OCI-LY7 (cell line): ENCODE data around the gene CCDC85B. TPM values are rescaled to one million over a fixed set of nuclear protein-coding genes. Genes with fewer than 3 reads are reported as not detected.

Experiments used
- BruUV-seq: library from RNA; stranded (reverse); fragments of 400-500 nt; replicated peaks from 2 replicates; lab custom pipeline; 2021; lab: Mats Ljungman, UMichigan
- CTCF ChIA-PET: fragments of 300-600 bp; sonication (Branson Sonifier 250); formaldehyde crosslinking; loops from one replicate; lab custom pipeline; 2022; ENCODE audit warnings: antibody characterized with exemption; ENCODE audit not compliant: unreplicated experiment; lab: Charles Lee
- POLR2A ChIA-PET: fragments of 300-600 bp; sonication (Branson Sonifier 250); formaldehyde crosslinking; loops from one replicate; lab custom pipeline; 2022; ENCODE audit warnings: antibody characterized with exemption; lab: Charles Lee
- DNase-seq: peaks from one replicate; pipeline ENCODE4 v3.0.0-alpha.2; 2015; ENCODE audit warnings: low spot score
- H2AFZ ChIP-seq: fragments of 200-600 bp; sonication (generic), shearing (Covaris generic); 2 replicates; pipeline ENCODE4 v1.6.1; 2014; ENCODE audit warnings: mild to moderate bottlenecking, antibody characterized with exemption, low read length, moderate library complexity
- H3K27ac ChIP-seq: fragments of 200-600 bp; sonication (generic); 2 replicates; pipeline ENCODE4 v1.5.1; 2014; ENCODE audit warnings: mixed run types, low read depth, mild to moderate bottlenecking, moderate library complexity, low read length, inconsistent platforms; ENCODE audit not compliant: poor library complexity, severe bottlenecking
- H3K36me3 ChIP-seq: fragments of 200-600 bp; sonication (generic); 2 replicates; pipeline ENCODE4 v1.6.1; 2014; ENCODE audit warnings: mild to moderate bottlenecking, antibody characterized with exemption, low read length, moderate library complexity, mixed read lengths; ENCODE audit not compliant: insufficient read depth
- H3K4me1 ChIP-seq: fragments of 200-600 bp; sonication (generic); 2 replicates; pipeline ENCODE4 v1.5.1; 2014; ENCODE audit warnings: mild to moderate bottlenecking, low read length; ENCODE audit not compliant: insufficient read depth, poor library complexity, severe bottlenecking
- H3K4me2 ChIP-seq: fragments of 200-600 bp; sonication (generic); 2 replicates; pipeline ENCODE4 v1.6.1; 2014; ENCODE audit warnings: mild to moderate bottlenecking, low read length
- H3K4me3 ChIP-seq: fragments of 200-600 bp; sonication (generic); 2 replicates; pipeline ENCODE4 v1.5.1; 2014; ENCODE audit warnings: mild to moderate bottlenecking, low read depth, low read length; ENCODE audit not compliant: poor library complexity, severe bottlenecking
- H3K79me2 ChIP-seq: fragments of 200-600 bp; sonication (generic); 2 replicates; pipeline ENCODE4 v1.6.1; 2016; ENCODE audit warnings: low read depth, mild to moderate bottlenecking, low read length, moderate library complexity, mixed read lengths; ENCODE audit not compliant: insufficient read depth
- H3K9me2 ChIP-seq: fragments of 200-600 bp; sonication (generic); 2 replicates; pipeline ENCODE4 v1.6.1; 2016; ENCODE audit warnings: mild to moderate bottlenecking, low read length, mixed read lengths; ENCODE audit not compliant: insufficient read depth
- H3K9me3 ChIP-seq: fragments of 200-600 bp; sonication (generic); 2 replicates; pipeline ENCODE4 v1.6.1; 2014; ENCODE audit warnings: mild to moderate bottlenecking, mixed run types, low read length, mixed read lengths
- H4K20me1 ChIP-seq: fragments of 200-600 bp; sonication (generic); 2 replicates; pipeline ENCODE4 v1.6.1; 2014; ENCODE audit warnings: mild to moderate bottlenecking, antibody characterized with exemption, low read length, moderate library complexity, mixed read lengths; ENCODE audit not compliant: insufficient read depth
- CTCF ChIP-seq: fragments of 200-600 bp; sonication (generic); conservative IDR thresholded peaks from 2 replicates; pipeline ENCODE4 v1.5.1; 2014; ENCODE audit warnings: mild to moderate bottlenecking, antibody characterized with exemption, low read length, moderate library complexity, mixed read lengths
- EZH2phosphoT487 ChIP-seq: fragments of 200-600 bp; sonication (generic); IDR thresholded peaks from 2 replicates; pipeline ENCODE4 v1.6.1; 2018; ENCODE audit warnings: low read depth, borderline replicate concordance, mild to moderate bottlenecking, mixed run types, antibody characterized with exemption, low read length, moderate library complexity, mixed read lengths
- intact Hi-C: fragments of 100-400 bp; cut with micrococcal nuclease; formaldehyde crosslinking; loops from one replicate; pipeline ENCODE4 v1.10.0; 2022; ENCODE audit not compliant: unreplicated experiment
- total RNA-seq, 2 experiments: library from RNA; depleted of rRNA in 1 of 2; stranded (reverse); fragments of >200 nt in 1 of 2; shearing (Covaris generic) in 1 of 2; gene quantifications; 2 replicates each; pipeline ENCODE4 v1.2.3, GENCODE V29; 2014 to 2022

Gene CCDC85B
- total RNA-seq, 2 experiments from 2014 or later, result 64.1 to 76.7 TPM

- ChIA-PET POLR2A (interaction anchor here (0.6 kb wide), 1 partner anchor 68 kb away, joined by 3 read pairs; no protein-coding TSS in a partner anchor), CTCF (no interaction called here)
- peak within 1 kb of the TSS; percentile 94 for H3K4me2 ChIP-seq
- H2AFZ ChIP-seq, result peak within 1 kb of the TSS; percentile 33
- H3K36me3 ChIP-seq, result peaks cover 8% of the 10 kb centered on the region; the same call in 1 of the 2 replicates
- H3K9me3 ChIP-seq, result no peaks in the 10 kb centered on the region
- TSS peak; percentile 63 for BruUV-seq
- H3K27ac ChIP-seq, result peak within 1 kb of the TSS; percentile 54
- peak within 1 kb of the TSS; percentile 85 for H3K4me3 ChIP-seq
- H3K79me2 ChIP-seq, result peaks cover 11% of the 10 kb centered on the region; the same call in 1 of the 2 replicates
- H4K20me1 ChIP-seq, result no peaks in the 10 kb centered on the region
- peaks cover 22% of the 10 kb centered on the region for H3K4me1 ChIP-seq
- DNase-seq, result no peak
- H3K9me2 ChIP-seq, result no peaks in the 10 kb centered on the region
- intact Hi-C loops, result loop anchor here (1.0 to 2.0 kb wide), 4 partner anchors 18 to 84 kb away; partner anchors contain the start of genes BANF1, CCDC85B, CFL1 and EIF1AD
- TF ChIP-seq CTCF (no peak), EZH2phosphoT487 (no peak)
Measured at GRCh38 chr11:65918211-65919140, 28.0 kb downstream of the CCDC85B start, which contains the start of gene C11orf68. TSS of gene C11orf68 (minus strand) at chr11:65919062. CDS start at chr11:65919031, 31 bp downstream.

GRCh38 chr11:65919141-65919572 is 28.7 kb downstream of the CCDC85B start, which contains the start of gene DRAP1:
TSS of gene DRAP1 (plus strand) at chr11:65919426. CDS start at chr11:65919502, 76 bp downstream.
- peak; percentile 99 for DNase-seq
- Histone ChIP-seq H3K4me2 (peak within 1 kb of the TSS; percentile 94), H3K9me2 (no peaks in the 10 kb centered on the region), H3K27ac (peak within 1 kb of the TSS; percentile 54), H4K20me1 (no peaks in the 10 kb centered on the region), H3K9me3 (no peaks in the 10 kb centered on the region), H3K4me3 (peak within 1 kb of the TSS; percentile 85), H2AFZ (peak within 1 kb of the TSS; percentile 33), H3K36me3 (peaks cover 8% of the 10 kb centered on the region; the same call in 1 of the 2 replicates), H3K79me2 (peaks cover 11% of the 10 kb centered on the region; the same call in 1 of the 2 replicates), H3K4me1 (peaks cover 22% of the 10 kb centered on the region)
- TF ChIP-seq EZH2phosphoT487 (no peak), CTCF (no peak)
- ChIA-PET CTCF (no interaction called here), POLR2A (no interaction called here)
- intact Hi-C loops, result loop anchor here (1.0 to 2.0 kb wide), 4 partner anchors 18 to 83 kb away; partner anchors contain the start of genes BANF1, CCDC85B, CFL1 and EIF1AD
- no TSS peak for BruUV-seq
